ENCODE results near the gene ASCC1. TPM values are rescaled to one million over a fixed set of nuclear protein-coding genes. Genes with fewer than 3 reads are reported as not detected.

Gene ASCC1
- total and polyA plus RNA-seq, 2 of the 13 experiments (the other 11 are each of a cell fraction or from before 2014, with no cell fraction given): 21.6 to 30.1 TPM

DNA sequence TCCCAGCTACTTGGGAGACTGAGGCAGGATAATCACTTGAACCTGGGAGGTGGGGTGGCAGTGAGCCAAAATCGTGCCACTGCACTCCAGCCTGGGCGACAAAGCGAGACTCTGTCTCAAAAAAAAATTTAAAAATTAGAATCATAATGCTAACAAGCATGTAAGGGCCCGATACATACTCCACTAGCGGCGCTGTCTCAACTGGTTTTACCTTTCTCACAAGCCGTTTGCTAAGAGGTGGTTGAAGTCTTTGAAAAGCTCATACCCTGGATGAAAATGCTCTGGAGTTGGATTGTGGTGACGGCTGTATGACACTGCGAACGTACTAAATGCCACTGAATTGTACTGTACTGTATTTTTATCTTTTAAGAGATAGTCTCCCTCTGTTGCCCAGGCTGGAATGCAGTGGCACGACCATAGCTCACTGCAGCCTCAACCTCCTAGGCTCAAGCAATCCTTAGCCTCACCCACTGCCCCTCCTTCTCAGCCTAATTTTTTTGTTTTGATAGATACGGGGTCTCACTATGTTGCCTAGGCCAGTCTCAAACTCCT, 157.7 kb downstream of the ASCC1 start:
- WGBS (ENCODE audit: low lambda C conversion rate): 97% methylated on average over 12 of the region's 12 CpGs
- Histone ChIP-seq H3K9me3 (ENCODE audit: low read length) (no peaks in the 10 kb centered on the region), H3K27me3 (ENCODE audit: control insufficient read depth in 1 of 2, insufficient read depth in 2 of 2, low read length in 2 of 2) (no peaks in the 10 kb centered on the region), H3K4me2 (ENCODE audit: low read depth, low read length) (no peak overlapping the region), H3K4me1 (ENCODE audit: insufficient read depth, low read length) (peaks cover 87% of the 10 kb centered on the region), H4K20me1 (ENCODE audit: insufficient read depth, low read length) (no peaks in the 10 kb centered on the region), H3K27ac (ENCODE audit: extremely low read length, insufficient read depth, low read length) (no peak overlapping the region), H3K36me3 (replicated peaks in 1 of 2; ENCODE audit: control insufficient read depth in 1 of 2, insufficient read depth in 2 of 2, low read length in 2 of 2) (no peaks in the 10 kb centered on the region), H3K4me3 (replicated peaks in 1 of 3; ENCODE audit: insufficient read depth in 1 of 3, low read depth in 2 of 3, low read length in 3 of 3) (no peak overlapping the region), H3K9ac (ENCODE audit: insufficient read depth, low read depth, low read length) (no peak overlapping the region), H2AFZ (ENCODE audit: low read length) (no peak overlapping the region), H3K79me2 (ENCODE audit: insufficient read depth, low read length) (no peaks in the 10 kb centered on the region)
- in situ Hi-C loops (cut with HindIII; ENCODE audit: extremely low pct_ligation_motif_present, low pct_unique_long_range_greater_than_20kb): no loop called here
- POLR2A ChIA-PET: interaction anchor here (1.6 kb wide), 1 partner anchor 109 kb away, joined by 3 read pairs; no protein-coding TSS in a partner anchor
- FAIRE-seq (no peak), DNase-seq (ENCODE audit: low spot score) (no peak), ATAC-seq (no peak)
- CTCF ChIA-PET (ENCODE audit: low intra/inter-chr PET ratio, low total read pairs): no interaction called here
- no TSS peak for BruUV-seq (replicated peaks)
- no peak for TF ChIP-seq MATR3 (CRISPR knock-in tag; IDR thresholded peaks at IDR 0.05)
- TF ChIP-seq ZNF572 (CRISPR knock-in tag; IDR thresholded peaks at IDR 0.05): no peak
- no peak for TF ChIP-seq BCL6 (CRISPR knock-in tag; IDR thresholded peaks at IDR 0.05)
- TF ChIP-seq ARNTL (CRISPR knock-in tag; IDR thresholded peaks at IDR 0.05): no peak
- no peak for TF ChIP-seq CAMTA2 (CRISPR knock-in tag; IDR thresholded peaks at IDR 0.05; ENCODE audit: borderline replicate concordance)
- no peak for TF ChIP-seq MZF1 (CRISPR knock-in tag; IDR thresholded peaks at IDR 0.05; ENCODE audit: borderline replicate concordance)
- no peak for TF ChIP-seq RARG (CRISPR knock-in tag; IDR thresholded peaks at IDR 0.05; ENCODE audit: low read depth)
- no peak for TF ChIP-seq ZNF766 (CRISPR knock-in tag; IDR thresholded peaks at IDR 0.05; ENCODE audit: borderline replicate concordance)
- no peak for TF ChIP-seq ZNF232 (CRISPR knock-in tag; IDR thresholded peaks at IDR 0.05; ENCODE audit: borderline replicate concordance)
- TF ChIP-seq, protein P1, sequence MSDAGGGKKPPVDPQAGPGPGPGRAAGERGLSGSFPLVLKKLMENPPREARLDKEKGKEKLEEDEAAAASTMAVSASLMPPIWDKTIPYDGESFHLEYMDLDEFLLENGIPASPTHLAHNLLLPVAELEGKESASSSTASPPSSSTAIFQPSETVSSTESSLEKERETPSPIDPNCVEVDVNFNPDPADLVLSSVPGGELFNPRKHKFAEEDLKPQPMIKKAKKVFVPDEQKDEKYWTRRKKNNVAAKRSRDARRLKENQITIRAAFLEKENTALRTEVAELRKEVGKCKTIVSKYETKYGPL (CRISPR knock-in tag; IDR thresholded peaks at IDR 0.05): no peak
- TF ChIP-seq ETV6 (CRISPR knock-in tag; conservative IDR thresholded peaks at IDR 0.05): no peak
- no peak for TF ChIP-seq E2F2 (CRISPR knock-in tag; IDR thresholded peaks at IDR 0.05; ENCODE audit: borderline replicate concordance)
- TF ChIP-seq FOXM1 (CRISPR knock-in tag; IDR thresholded peaks at IDR 0.05): no peak
- TF ChIP-seq, protein P2, sequence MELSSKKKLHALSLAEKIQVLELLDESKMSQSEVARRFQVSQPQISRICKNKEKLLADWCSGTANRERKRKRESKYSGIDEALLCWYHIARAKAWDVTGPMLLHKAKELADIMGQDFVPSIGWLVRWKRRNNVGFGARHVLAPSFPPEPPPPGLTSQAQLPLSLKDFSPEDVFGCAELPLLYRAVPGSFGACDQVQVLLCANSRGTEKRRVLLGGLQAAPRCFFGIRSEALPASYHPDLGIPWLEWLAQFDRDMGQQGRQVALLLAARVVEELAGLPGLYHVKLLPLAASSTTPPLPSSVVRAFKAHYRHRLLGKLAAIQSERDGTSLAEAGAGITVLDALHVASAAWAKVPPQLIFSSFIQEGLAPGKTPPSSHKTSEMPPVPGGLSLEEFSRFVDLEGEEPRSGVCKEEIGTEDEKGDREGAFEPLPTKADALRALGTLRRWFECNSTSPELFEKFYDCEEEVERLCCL (CRISPR knock-in tag; IDR thresholded peaks at IDR 0.05; ENCODE audit: borderline replicate concordance): no peak
- TF ChIP-seq, protein P3, sequence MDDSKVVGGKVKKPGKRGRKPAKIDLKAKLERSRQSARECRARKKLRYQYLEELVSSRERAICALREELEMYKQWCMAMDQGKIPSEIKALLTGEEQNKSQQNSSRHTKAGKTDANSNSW (CRISPR knock-in tag; IDR thresholded peaks at IDR 0.05; ENCODE audit: borderline replicate concordance): no peak
- TF ChIP-seq SMARCC2 (IDR thresholded peaks at IDR 0.05): no peak
- no peak for TF ChIP-seq ZNF510 (CRISPR knock-in tag; IDR thresholded peaks at IDR 0.05; ENCODE audit: low read depth)
- TF ChIP-seq, protein P4, sequence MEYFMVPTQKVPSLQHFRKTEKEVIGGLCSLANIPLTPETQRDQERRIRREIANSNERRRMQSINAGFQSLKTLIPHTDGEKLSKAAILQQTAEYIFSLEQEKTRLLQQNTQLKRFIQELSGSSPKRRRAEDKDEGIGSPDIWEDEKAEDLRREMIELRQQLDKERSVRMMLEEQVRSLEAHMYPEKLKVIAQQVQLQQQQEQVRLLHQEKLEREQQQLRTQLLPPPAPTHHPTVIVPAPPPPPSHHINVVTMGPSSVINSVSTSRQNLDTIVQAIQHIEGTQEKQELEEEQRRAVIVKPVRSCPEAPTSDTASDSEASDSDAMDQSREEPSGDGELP (IDR thresholded peaks at IDR 0.05; ENCODE audit: borderline replicate concordance, low read depth): no peak
- intact Hi-C loops (cut with micrococcal nuclease; ENCODE audit: unreplicated experiment): no loop called here

Data from HepG2 (cell line).